ENCODE data around the gene PTPRH.

Gene PTPRH

DNA sequence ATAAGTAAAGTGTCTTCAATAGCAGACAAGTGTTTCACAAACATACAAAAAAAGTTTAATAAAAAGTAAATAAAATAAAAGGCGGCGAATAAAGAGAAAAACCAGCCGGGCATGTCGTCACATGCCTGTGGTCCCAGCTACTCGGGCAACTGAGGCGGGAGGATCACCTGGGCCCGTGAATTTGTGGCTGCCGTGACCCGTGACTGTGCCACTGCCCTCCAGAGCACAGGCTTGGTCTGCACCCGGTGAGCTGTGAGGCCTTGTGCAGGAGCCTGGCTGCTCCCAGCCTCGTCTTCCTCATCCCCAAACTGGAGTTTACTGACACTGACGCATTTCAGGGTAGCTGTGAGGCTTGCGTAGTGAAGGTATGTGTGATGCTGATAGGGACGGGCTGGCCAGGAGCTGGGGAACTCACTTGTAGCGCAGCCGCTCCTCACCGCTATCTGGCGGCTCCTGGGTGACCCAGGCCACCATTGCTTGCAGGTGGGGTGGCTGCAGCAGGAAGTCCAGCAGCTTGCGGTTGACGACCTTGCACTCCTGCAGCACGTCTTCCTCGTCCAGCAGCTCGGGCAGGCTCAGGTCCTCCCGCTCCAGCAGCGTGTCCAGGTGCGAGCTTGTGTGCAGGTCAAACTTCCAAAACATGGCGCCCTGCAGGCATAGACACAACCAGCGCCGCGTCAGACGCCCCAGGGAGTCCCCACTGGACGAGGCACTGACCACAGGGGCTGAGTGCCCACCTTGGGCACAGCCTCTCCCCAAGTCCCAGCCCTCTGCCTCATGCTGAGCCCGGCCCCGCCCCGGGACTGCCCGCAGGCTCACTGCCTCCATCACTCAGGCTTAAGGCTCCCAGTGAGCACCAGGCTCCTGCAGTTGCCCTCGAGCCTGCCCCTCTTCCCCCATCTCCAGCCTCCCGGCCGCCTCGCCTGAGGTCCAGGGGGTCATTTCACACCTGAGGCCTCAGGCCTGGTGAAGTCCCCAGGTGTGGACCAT lies 37.5 kb upstream of the PTPRH start:
- DNase-seq (ENCODE audit: low spot score), result no peak

DNA sequence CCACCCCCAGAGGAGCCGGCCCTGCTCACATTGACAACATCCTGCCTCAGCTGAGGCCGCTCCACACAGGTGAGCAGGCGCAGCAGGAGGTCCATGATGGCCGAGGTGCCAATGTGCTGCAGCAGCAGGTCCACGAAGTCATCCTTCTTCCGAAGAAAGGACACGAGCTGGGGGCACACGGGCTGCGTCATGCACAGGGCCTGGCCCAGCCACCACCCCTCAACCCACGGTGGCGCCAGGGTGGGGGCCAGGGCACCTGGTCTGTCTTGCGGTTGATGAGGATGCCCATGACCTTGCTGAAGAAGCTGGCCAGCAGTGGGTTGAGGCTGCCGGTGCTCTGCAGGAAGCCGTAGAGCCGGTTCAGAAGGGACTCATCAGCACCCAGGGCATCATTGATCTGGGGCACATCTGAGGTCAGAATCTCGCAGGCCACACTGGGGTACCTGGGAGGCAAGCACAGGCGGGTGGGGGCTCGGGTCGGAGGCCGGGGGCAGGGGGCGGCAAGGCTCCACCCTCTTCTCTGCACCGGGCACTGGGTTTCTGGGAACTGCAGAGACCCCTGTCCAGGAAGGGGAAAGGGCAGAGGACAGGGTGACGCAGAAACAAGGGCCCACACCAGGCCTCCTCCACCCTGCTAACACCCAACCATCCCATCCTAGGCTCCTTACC lies 36.1 kb upstream of the PTPRH start:
- DNase-seq (ENCODE audit: low spot score), result no peak

GRCh38 chr19:55244004-55244680 lies 34.8 kb upstream of the PTPRH start:
- DNase-seq (ENCODE audit: low spot score), result no peak

- DNase-seq (ENCODE audit: low spot score), result no peak
Observed at GRCh38 chr19:55242517-55242916, 33.2 kb upstream of the PTPRH start.

- DNase-seq (ENCODE audit: low spot score), result no peak
Observed at GRCh38 chr19:55241935-55242464, 32.7 kb upstream of the PTPRH start.

- no peak for DNase-seq (ENCODE audit: low spot score)
Observed at GRCh38 chr19:55241143-55241934, 32.0 kb upstream of the PTPRH start.

DNA sequence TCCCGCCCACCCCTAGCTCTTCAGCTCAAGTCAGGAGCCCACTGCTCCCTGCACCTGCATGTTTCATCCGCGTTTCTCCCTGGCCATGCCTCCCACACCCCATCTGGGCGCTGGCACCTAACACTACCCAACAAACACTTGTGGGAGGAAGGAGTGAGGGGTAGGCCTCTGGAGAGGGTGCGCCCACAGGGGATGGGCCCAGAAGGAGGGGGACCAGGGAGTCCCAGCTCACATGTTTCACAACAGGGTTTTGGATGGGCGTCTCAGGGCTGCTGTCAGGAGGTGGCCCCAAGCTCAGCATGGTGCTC lies 31.4 kb upstream of the PTPRH start:
- DNase-seq (ENCODE audit: low spot score), result no peak

DNA sequence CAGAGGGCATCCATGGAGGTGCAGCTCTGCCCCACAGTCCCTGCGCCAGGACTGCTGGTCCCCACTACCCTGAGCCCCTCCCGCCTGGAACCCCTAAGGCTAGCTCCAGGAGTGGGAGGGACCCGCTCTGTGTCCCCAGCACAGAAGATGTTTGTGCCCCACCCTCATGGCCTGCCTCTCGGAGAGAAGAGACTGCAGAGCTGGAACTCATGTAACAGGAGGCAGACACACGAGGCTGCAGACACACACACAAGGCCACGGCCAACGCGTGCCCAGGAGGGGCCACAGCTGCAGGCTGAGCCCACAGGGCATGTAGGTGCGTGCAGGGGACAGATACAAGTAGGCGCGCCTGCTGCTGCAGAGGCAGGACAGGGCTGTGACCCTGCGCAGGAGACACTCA lies 29.7 kb upstream of the PTPRH start:
- no peak for DNase-seq (ENCODE audit: low spot score)

- DNase-seq (ENCODE audit: low spot score), result no peak
Observed at GRCh38 chr19:55238030-55238429, 28.7 kb upstream of the PTPRH start.

- no peak for DNase-seq (ENCODE audit: low spot score)
Observed at GRCh38 chr19:55232986-55233385, 23.7 kb upstream of the PTPRH start.

GRCh38 chr19:55232286-55232602 lies 22.9 kb upstream of the PTPRH start:
- no peak for DNase-seq (ENCODE audit: low spot score)

- no peak for DNase-seq (ENCODE audit: low spot score)
Observed at GRCh38 chr19:55231391-55232285, 22.3 kb upstream of the PTPRH start.

- DNase-seq (ENCODE audit: low spot score), result no peak
Observed at GRCh38 chr19:55230780-55231179, 21.5 kb upstream of the PTPRH start.

- no peak for DNase-seq (ENCODE audit: low spot score)
Observed at GRCh38 chr19:55230329-55230728, 21.0 kb upstream of the PTPRH start.

GRCh38 chr19:55229789-55230182 lies 20.5 kb upstream of the PTPRH start:
- DNase-seq (ENCODE audit: low spot score), result no peak

DNA sequence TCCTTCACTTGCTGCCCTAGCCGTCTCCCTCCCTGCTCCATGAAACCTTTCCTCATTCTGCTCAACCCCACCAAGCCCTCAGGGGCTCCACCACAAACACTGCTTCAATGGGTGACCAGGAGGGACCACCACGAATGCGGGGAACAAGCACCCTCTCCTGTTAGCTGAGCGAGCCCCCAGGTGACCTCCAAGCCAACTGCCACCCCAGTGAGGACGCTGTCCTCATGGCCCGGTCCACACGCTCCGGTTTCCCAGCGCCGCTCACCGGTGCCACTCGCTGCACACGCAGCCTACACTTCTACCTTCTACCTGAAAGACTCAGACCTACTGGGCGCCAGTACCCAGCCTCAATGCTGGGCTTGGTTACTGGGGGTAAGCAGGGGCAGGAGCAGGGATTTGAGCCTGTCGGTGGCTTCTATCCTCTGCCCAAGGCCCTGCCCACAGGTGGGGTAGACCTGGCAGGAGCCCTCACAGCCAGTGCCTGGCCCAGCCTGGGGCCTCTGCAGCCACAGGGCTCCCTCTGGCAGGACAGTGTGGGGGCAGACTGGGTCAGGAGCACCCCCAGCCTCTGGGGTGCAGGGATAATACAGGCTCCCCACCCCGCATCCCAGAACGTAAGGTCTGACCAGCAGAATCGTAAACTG lies 20.0 kb upstream of the PTPRH start:
- no peak for DNase-seq (ENCODE audit: low spot score)

DNA sequence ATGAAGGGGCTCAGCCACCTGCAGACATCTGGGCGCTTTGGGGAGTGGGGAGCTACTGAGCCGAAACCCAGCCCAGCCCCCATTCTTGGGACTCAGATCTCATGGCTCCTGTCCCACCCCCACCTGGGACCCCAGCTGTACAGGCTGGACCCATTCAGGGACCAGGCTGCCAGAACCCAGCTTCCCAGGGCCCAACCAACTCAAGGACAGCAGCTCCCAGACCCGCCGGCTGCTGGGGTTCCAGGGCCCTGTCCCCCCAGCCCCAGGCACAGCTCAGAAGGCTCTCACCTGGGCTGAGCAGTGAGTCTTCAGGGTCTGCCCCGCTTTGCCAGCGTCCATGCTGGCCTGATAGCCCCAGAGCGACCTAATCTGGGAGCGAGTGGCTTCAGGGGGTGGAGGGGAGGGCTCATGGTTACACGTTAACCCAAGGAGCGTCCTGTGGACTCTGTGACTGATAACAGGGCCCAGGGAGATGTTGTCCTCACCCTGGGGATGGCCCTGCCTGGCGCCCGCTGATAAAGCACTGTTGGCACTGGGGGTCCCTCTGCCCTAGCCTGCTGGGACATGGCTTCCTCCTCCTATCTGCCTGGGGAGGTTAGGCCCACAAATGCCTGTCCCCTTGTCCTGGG lies 19.2 kb upstream of the PTPRH start, which contains the start of gene TMEM86B:
TMEM86B (minus strand) TSS at position 361 of the 629 bp plus-strand sequence; CDS start at position 339, 22 bp downstream.
- peak; percentile 88 for DNase-seq (ENCODE audit: low spot score)

DNA sequence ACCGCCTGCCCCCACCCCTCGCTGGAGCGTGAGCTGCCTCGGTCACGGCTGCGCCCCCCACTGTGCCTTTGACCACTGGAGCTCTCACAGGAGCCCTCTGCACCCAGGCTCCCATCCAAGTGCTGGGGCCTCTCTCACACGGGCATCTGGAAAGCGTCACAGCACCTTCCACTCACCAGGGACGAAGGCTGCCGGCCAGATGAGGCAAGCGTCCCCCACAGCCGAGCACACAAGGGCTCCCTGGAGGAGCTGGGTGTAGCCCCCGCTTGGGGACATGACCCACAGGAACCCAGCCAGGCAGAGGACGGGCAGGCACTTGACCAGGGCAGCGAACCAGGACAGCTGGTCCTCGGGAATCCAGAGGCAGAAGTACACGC lies 18.7 kb upstream of the PTPRH start:
- DNase-seq (ENCODE audit: low spot score), result no peak

- peak; percentile 35 for DNase-seq (ENCODE audit: low spot score)
Observed at GRCh38 chr19:55227241-55228014, 18.1 kb upstream of the PTPRH start.
